ENCODE data around the gene NELFB. TPM values are rescaled to one million over a fixed set of nuclear protein-coding genes. Genes with fewer than 3 reads are reported as not detected.

The NELFB gene
- polyA plus RNA-seq, 1 experiment = 51.9 TPM

- Histone ChIP-seq H3K36me3 (ENCODE audit: control insufficient read depth, insufficient read depth, low read length) (peaks cover 6% of the 10 kb centered on the region), H3K4me3 (ENCODE audit: low read depth, low read length) (no peak overlapping the region), H3K27me3 (ENCODE audit: control insufficient read depth, insufficient read depth, low read length) (no peaks in the 10 kb centered on the region; the same call in 1 of the 2 replicates)
- ChIA-PET CTCF (interaction anchor here (0.7 to 3.5 kb wide), 3 partner anchors 11 to 212 kb away, joined by 3 to 14 read pairs (median 4); no protein-coding TSS in a partner anchor), POLR2A (no interaction called here)
- TF ChIP-seq CTCF (IDR thresholded peaks at IDR 0.05; ENCODE audit: insufficient read depth, low read depth, low read length) = no peak
- no peak for DNase-seq (ENCODE audit: low read depth)
Observed at GRCh38 chr9:137247916-137248175, 7.3 kb upstream of the NELFB start.

- CTCF ChIA-PET = interaction anchor here (1.3 to 3.5 kb wide), 2 partner anchors 8 to 14 kb away, joined by 5 to 14 read pairs; no protein-coding TSS in a partner anchor
- no peaks in the 10 kb centered on the region for H3K36me3 ChIP-seq (ENCODE audit: control insufficient read depth, insufficient read depth, low read length)
- H3K27me3 ChIP-seq (ENCODE audit: control insufficient read depth, insufficient read depth, low read length) = no peaks in the 10 kb centered on the region; the same call in 1 of the 2 replicates
- no peak for TF ChIP-seq CTCF (IDR thresholded peaks at IDR 0.05; ENCODE audit: insufficient read depth, low read depth, low read length)
- POLR2A ChIA-PET = no interaction called here
- DNase-seq (ENCODE audit: low read depth) = no peak
- no peak overlapping the region for H3K4me3 ChIP-seq (ENCODE audit: low read depth, low read length)
Observed at GRCh38 chr9:137250329-137251193, 4.6 kb upstream of the NELFB start.

- ChIA-PET POLR2A (no interaction called here), CTCF (interaction anchor here (1.3 to 3.5 kb wide), 2 partner anchors 8 to 14 kb away, joined by 5 to 14 read pairs; no protein-coding TSS in a partner anchor)
- no peaks in the 10 kb centered on the region for H3K36me3 ChIP-seq (ENCODE audit: control insufficient read depth, insufficient read depth, low read length)
- H3K4me3 ChIP-seq (ENCODE audit: low read depth, low read length) = no peak within 1 kb of the TSS
- TF ChIP-seq CTCF (IDR thresholded peaks at IDR 0.05; ENCODE audit: insufficient read depth, low read depth, low read length) = no peak
- no peaks in the 10 kb centered on the region; the same call in 1 of the 2 replicates for H3K27me3 ChIP-seq (ENCODE audit: control insufficient read depth, insufficient read depth, low read length)
- DNase-seq (ENCODE audit: low read depth) = no peak
Observed at GRCh38 chr9:137251194-137251461, 4.0 kb upstream of the NELFB start, which contains the start of gene STPG3. Gene STPG3, plus strand, starts transcription at chr9:137251286. Its CDS starts 1 bp downstream, at chr9:137251287.

GRCh38 chr9:137251490-137252268, 3.4 kb upstream of the NELFB start:
- peaks cover under 1% of the 10 kb centered on the region; the same call in 1 of the 2 replicates for H3K36me3 ChIP-seq (ENCODE audit: control insufficient read depth, insufficient read depth, low read length)
- TF ChIP-seq CTCF (IDR thresholded peaks at IDR 0.05; ENCODE audit: insufficient read depth, low read depth, low read length) = no peak
- no peak overlapping the region for H3K4me3 ChIP-seq (ENCODE audit: low read depth, low read length)
- ChIA-PET CTCF (interaction anchor here (1.3 to 1.5 kb wide), 2 partner anchors 9 to 15 kb away, joined by 4 to 5 read pairs; no protein-coding TSS in a partner anchor), POLR2A (no interaction called here)
- DNase-seq (ENCODE audit: low read depth) = no peak
- no peaks in the 10 kb centered on the region; the same call in 1 of the 2 replicates for H3K27me3 ChIP-seq (ENCODE audit: control insufficient read depth, insufficient read depth, low read length)
